Osteocyte (in vitro differentiated cells): ENCODE results near the gene MCM5. TPM values are rescaled to one million over a fixed set of nuclear protein-coding genes. Genes with fewer than 3 reads are reported as not detected.

ENCODE experiments used
- DNase-seq: peaks from one replicate; pipeline ENCODE4 v3.0.0; 2021; ENCODE audit warnings: mixed read lengths; ENCODE audit not compliant: unreplicated experiment; ENCODE audit errors: extremely low spot score
- H3K27ac Mint-ChIP-seq: one replicate; pipeline ENCODE4 v1.8.0; 2021; ENCODE audit warnings: mild to moderate bottlenecking, mixed read lengths; ENCODE audit not compliant: unreplicated experiment
- H3K27me3 Mint-ChIP-seq: one replicate; pipeline ENCODE4 v1.8.0; 2021; ENCODE audit warnings: mixed read lengths; ENCODE audit not compliant: unreplicated experiment
- H3K36me3 Mint-ChIP-seq: one replicate; pipeline ENCODE4 v1.8.0; 2021; ENCODE audit warnings: mixed read lengths; ENCODE audit not compliant: unreplicated experiment
- H3K4me1 Mint-ChIP-seq: one replicate; pipeline ENCODE4 v1.8.0; 2021; ENCODE audit warnings: mixed read lengths; ENCODE audit not compliant: unreplicated experiment
- H3K4me3 Mint-ChIP-seq: one replicate; pipeline ENCODE4 v1.8.0; 2021; ENCODE audit warnings: mild to moderate bottlenecking, moderate library complexity, mixed read lengths; ENCODE audit not compliant: unreplicated experiment
- H3K9me3 Mint-ChIP-seq: one replicate; pipeline ENCODE4 v1.8.0; 2021; ENCODE audit warnings: mixed read lengths; ENCODE audit not compliant: unreplicated experiment
- total RNA-seq: library from RNA; stranded (reverse); gene quantifications from 2 replicates; pipeline ENCODE4 v1.2.1, GENCODE V29; 2021
- TF ChIP-seq, protein P1 (sequence below): fragments of 200-600 bp; sonication (generic); IDR thresholded peaks from 2 replicates; pipeline ENCODE4 v1.5.0; 2021; ENCODE audit warnings: antibody characterized with exemption, mild to moderate bottlenecking, moderate library complexity

Gene MCM5
- total RNA-seq, 1 donor from 2014 or later = 28.5 TPM

GRCh38 chr22:35384975-35385588 is 14.9 kb upstream of the MCM5 start:
- Mint-ChIP-seq H3K4me3 (no peak overlapping the region), H3K27me3 (no peaks in the 10 kb centered on the region), H3K27ac (no peak overlapping the region), H3K9me3 (no peaks in the 10 kb centered on the region), H3K36me3 (peaks cover 21% of the 10 kb centered on the region), H3K4me1 (peaks cover 24% of the 10 kb centered on the region)
- TF ChIP-seq, protein P1, sequence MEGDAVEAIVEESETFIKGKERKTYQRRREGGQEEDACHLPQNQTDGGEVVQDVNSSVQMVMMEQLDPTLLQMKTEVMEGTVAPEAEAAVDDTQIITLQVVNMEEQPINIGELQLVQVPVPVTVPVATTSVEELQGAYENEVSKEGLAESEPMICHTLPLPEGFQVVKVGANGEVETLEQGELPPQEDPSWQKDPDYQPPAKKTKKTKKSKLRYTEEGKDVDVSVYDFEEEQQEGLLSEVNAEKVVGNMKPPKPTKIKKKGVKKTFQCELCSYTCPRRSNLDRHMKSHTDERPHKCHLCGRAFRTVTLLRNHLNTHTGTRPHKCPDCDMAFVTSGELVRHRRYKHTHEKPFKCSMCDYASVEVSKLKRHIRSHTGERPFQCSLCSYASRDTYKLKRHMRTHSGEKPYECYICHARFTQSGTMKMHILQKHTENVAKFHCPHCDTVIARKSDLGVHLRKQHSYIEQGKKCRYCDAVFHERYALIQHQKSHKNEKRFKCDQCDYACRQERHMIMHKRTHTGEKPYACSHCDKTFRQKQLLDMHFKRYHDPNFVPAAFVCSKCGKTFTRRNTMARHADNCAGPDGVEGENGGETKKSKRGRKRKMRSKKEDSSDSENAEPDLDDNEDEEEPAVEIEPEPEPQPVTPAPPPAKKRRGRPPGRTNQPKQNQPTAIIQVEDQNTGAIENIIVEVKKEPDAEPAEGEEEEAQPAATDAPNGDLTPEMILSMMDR = no peak
- no peak for DNase-seq

- TF ChIP-seq, protein P1 = no peak
- Mint-ChIP-seq H3K27ac (no peak overlapping the region), H3K27me3 (no peaks in the 10 kb centered on the region), H3K9me3 (no peaks in the 10 kb centered on the region), H3K4me1 (peaks cover 10% of the 10 kb centered on the region), H3K36me3 (peaks cover 23% of the 10 kb centered on the region), H3K4me3 (no peak overlapping the region)
- DNase-seq = no peak
Observed at GRCh38 chr22:35386670-35387288, 13.2 kb upstream of the MCM5 start.

DNA sequence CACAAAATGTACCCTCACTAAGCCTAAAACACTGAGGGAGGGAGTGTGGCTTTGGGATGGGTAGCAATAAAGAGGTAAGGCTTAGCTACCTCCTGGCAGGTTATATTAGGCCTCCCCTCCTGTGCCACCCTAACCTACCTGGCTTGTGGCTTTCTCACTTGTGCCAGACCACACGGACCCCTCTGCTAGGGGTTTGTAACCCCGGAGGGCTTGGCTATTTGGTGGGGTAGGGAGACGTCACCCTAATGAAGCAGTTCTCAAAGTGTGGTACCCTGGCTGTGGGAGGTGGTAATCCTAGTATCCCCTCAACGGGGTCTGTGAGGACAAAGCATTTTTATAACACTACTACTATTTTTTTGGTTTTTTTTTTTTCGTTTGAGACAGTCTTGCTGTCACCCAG is 9.0 kb upstream of the MCM5 start:
- TF ChIP-seq, protein P1 = no peak
- H3K36me3 Mint-ChIP-seq = peaks cover 34% of the 10 kb centered on the region
- no peaks in the 10 kb centered on the region for H3K9me3 Mint-ChIP-seq
- H3K27me3 Mint-ChIP-seq = no peaks in the 10 kb centered on the region
- no peak overlapping the region for H3K4me3 Mint-ChIP-seq
- peaks cover 5% of the 10 kb centered on the region for H3K4me1 Mint-ChIP-seq
- H3K27ac Mint-ChIP-seq = no peak overlapping the region
- no peak for DNase-seq

DNA sequence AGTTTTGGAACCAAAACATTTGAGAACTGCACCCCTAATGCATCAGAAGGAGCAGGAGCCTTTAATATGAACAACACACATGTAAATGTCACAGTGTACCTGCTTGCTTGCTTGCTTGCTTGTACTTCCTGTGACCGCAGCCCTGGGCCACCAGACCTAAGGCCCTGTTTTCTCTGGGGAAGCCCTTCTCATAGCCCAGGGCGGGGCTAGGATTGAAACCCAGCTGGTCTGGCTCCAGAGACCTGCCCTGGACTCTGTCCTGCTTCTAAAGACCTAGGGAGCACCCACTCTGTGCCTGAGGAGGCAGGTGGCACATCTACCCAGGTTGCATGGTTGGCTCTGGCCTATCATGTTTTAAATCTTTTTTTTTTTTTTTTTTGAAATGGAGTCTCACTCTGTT is 7.6 kb upstream of the MCM5 start:
- peaks cover 27% of the 10 kb centered on the region for H3K36me3 Mint-ChIP-seq
- H3K4me3 Mint-ChIP-seq = no peak overlapping the region
- H3K27ac Mint-ChIP-seq = no peak overlapping the region
- no peaks in the 10 kb centered on the region for H3K9me3 Mint-ChIP-seq
- TF ChIP-seq, protein P1 = no peak
- no peaks in the 10 kb centered on the region for H3K27me3 Mint-ChIP-seq
- DNase-seq = no peak
- peaks cover 6% of the 10 kb centered on the region for H3K4me1 Mint-ChIP-seq

- Mint-ChIP-seq H3K4me3 (no peak overlapping the region), H3K36me3 (peaks cover 25% of the 10 kb centered on the region), H3K9me3 (no peaks in the 10 kb centered on the region), H3K4me1 (peaks cover 11% of the 10 kb centered on the region), H3K27ac (no peak overlapping the region), H3K27me3 (no peaks in the 10 kb centered on the region)
- no peak for DNase-seq
- TF ChIP-seq, protein P1 = no peak
Observed at GRCh38 chr22:35393116-35394010, 6.6 kb upstream of the MCM5 start.
